ENCODE results near the gene ZNF747.
"Not testable (repeated sequence)": the region's sequence is repeated elsewhere in the genome, so short reads cannot be mapped to it uniquely, and the experiment has no call there.

The ZNF747 gene

GRCh38 chr16:30557957-30558788 is 23.5 kb upstream of the ZNF747 start, which contains the start of gene ZNF764:
TSS of gene ZNF764 (minus strand) at chr16:30558374. CDS start at chr16:30558182, 192 bp downstream.
- DNase-seq (ENCODE audit: extremely low read depth in 1 of 2, low read depth in 1 of 2), result peak; percentile 96 to 98

- no peak for DNase-seq (ENCODE audit: extremely low read depth in 1 of 2, low read depth in 1 of 2)
These were observed 23.0 kb upstream of the ZNF747 start for GRCh38 chr16:30557707-30557956.

- DNase-seq (ENCODE audit: extremely low read depth in 1 of 2, low read depth in 1 of 2), result no peak
These were observed 21.4 kb upstream of the ZNF747 start for GRCh38 chr16:30556125-30556473.

GRCh38 chr16:30555315-30556124 is 20.9 kb upstream of the ZNF747 start:
- DNase-seq (ENCODE audit: extremely low read depth in 1 of 2, low read depth in 1 of 2), result no peak

GRCh38 chr16:30554557-30555314 is 20.1 kb upstream of the ZNF747 start:
- DNase-seq (ENCODE audit: extremely low read depth in 1 of 2, low read depth in 1 of 2), result no peak

GRCh38 chr16:30553393-30553899 is 18.8 kb upstream of the ZNF747 start:
- no peak for DNase-seq (ENCODE audit: extremely low read depth in 1 of 2, low read depth in 1 of 2)

GRCh38 chr16:30552956-30553355 is 18.3 kb upstream of the ZNF747 start:
- DNase-seq (ENCODE audit: extremely low read depth in 1 of 2, low read depth in 1 of 2), result no peak

- peak in 1 of 2 donors; percentile 63 for DNase-seq (ENCODE audit: extremely low read depth in 1 of 2, low read depth in 1 of 2)
These were observed 17.1 kb upstream of the ZNF747 start for GRCh38 chr16:30551781-30552180.

- DNase-seq (ENCODE audit: extremely low read depth in 1 of 2, low read depth in 1 of 2), result no peak
These were observed 14.0 kb upstream of the ZNF747 start for GRCh38 chr16:30548416-30549253.

- no peak for DNase-seq (ENCODE audit: extremely low read depth in 1 of 2, low read depth in 1 of 2)
These were observed 11.5 kb upstream of the ZNF747 start for GRCh38 chr16:30546115-30546514.

GRCh38 chr16:30543067-30543466 is 8.4 kb upstream of the ZNF747 start:
- no peak for DNase-seq (ENCODE audit: extremely low read depth in 1 of 2, low read depth in 1 of 2)

- no peak for DNase-seq (ENCODE audit: extremely low read depth in 1 of 2, low read depth in 1 of 2)
These were observed 7.1 kb upstream of the ZNF747 start for GRCh38 chr16:30541502-30542329.

- not testable (repeated sequence) for DNase-seq (ENCODE audit: extremely low read depth in 1 of 2, low read depth in 1 of 2)
These were observed 6.3 kb upstream of the ZNF747 start for GRCh38 chr16:30540916-30541464.

GRCh38 chr16:30539986-30540526 is 5.4 kb upstream of the ZNF747 start:
- not testable (repeated sequence) for DNase-seq (ENCODE audit: extremely low read depth in 1 of 2, low read depth in 1 of 2)

- DNase-seq (ENCODE audit: extremely low read depth in 1 of 2, low read depth in 1 of 2), result no peak
These were observed 4.6 kb upstream of the ZNF747 start for GRCh38 chr16:30539000-30539964.

GRCh38 chr16:30536391-30537024 is 1.9 kb upstream of the ZNF747 start:
- DNase-seq (ENCODE audit: extremely low read depth in 1 of 2, low read depth in 1 of 2), result not testable (repeated sequence)

GRCh38 chr16:30535777-30536190 is 1.1 kb upstream of the ZNF747 start:
- peak; percentile 45 to 46 for DNase-seq (ENCODE audit: extremely low read depth in 1 of 2, low read depth in 1 of 2)
